GM12865 (cell line): Measurements from ENCODE around the gene MRTFB.

Source experiments
- DNase-seq: peaks from one replicate; pipeline ENCODE4 v3.0.0; 2010; ENCODE audit warnings: low read depth
- H3K4me3 ChIP-seq: 2 replicates; pipeline ENCODE4 v1.5.1; 2011; ENCODE audit warnings: mild to moderate bottlenecking, low read depth, low read length, control low read depth
- CTCF ChIP-seq: IDR thresholded peaks from 2 replicates; pipeline ENCODE4 v1.5.1; 2011; ENCODE audit warnings: low read length, control low read depth, low read depth, inconsistent platforms; ENCODE audit not compliant: insufficient read depth; ENCODE audit errors: missing control alignments

MRTFB gene

GRCh38 chr16:14110728-14111251, 39.7 kb downstream of the MRTFB start:
- no peak overlapping the region for H3K4me3 ChIP-seq
- DNase-seq = no peak
- TF ChIP-seq CTCF = no peak

GRCh38 chr16:14111713-14112538, 40.8 kb downstream of the MRTFB start:
- TF ChIP-seq CTCF = no peak
- DNase-seq = no peak
- H3K4me3 ChIP-seq = no peak overlapping the region

GRCh38 chr16:14112539-14112856, 41.4 kb downstream of the MRTFB start:
- TF ChIP-seq CTCF = no peak
- DNase-seq = no peak
- H3K4me3 ChIP-seq = no peak overlapping the region

GRCh38 chr16:14113344-14113743, 42.2 kb downstream of the MRTFB start:
- H3K4me3 ChIP-seq = no peak overlapping the region
- no peak for DNase-seq
- TF ChIP-seq CTCF = no peak

GRCh38 chr16:14117051-14117450, 45.9 kb downstream of the MRTFB start:
- no peak overlapping the region for H3K4me3 ChIP-seq
- no peak for TF ChIP-seq CTCF
- no peak for DNase-seq

- H3K4me3 ChIP-seq = no peak overlapping the region
- TF ChIP-seq CTCF = no peak
- DNase-seq = no peak
These were observed 48.7 kb downstream of the MRTFB start for GRCh38 chr16:14119799-14120198.

GRCh38 chr16:14120335-14120734, 49.2 kb downstream of the MRTFB start:
- TF ChIP-seq CTCF = no peak
- DNase-seq = no peak
- no peak overlapping the region for H3K4me3 ChIP-seq
